ENCODE measurements around the gene ZNF414.
A peak's percentile ranks its signal among the peaks of the same experiment; 100 is the strongest.

The ZNF414 gene

GRCh38 chr19:8526345-8527091 is 12.6 kb upstream of the ZNF414 start:
- DNase-seq (ENCODE audit: low read depth, low spot score) = peak; percentile 51
- ChIA-PET CTCF (interaction anchor here (0.7 to 4.4 kb wide), 7 partner anchors 13 to 178 kb away, joined by 3 to 29 read pairs (median 5); partner anchors contain the start of genes MYO1F and ZNF414), POLR2A (interaction anchor here (0.6 to 2.0 kb wide), 7 partner anchors 9 to 645 kb away, joined by 3 to 22 read pairs (median 3); partner anchors contain the start of genes MARCHF2 and ZNF414)
- peak overlapping the region; percentile 95 for H3K4me3 ChIP-seq (ENCODE audit: low read depth, low read length)
- TF ChIP-seq CTCF (IDR thresholded peaks at IDR 0.05; ENCODE audit: insufficient read depth, low read length, missing control alignments) = no peak

GRCh38 chr19:8525401-8525684 is 11.4 kb upstream of the ZNF414 start:
- peak; percentile 42 for TF ChIP-seq CTCF (IDR thresholded peaks at IDR 0.05; ENCODE audit: insufficient read depth, low read length, missing control alignments)
- CTCF ChIA-PET = interaction anchor here (1.0 to 4.4 kb wide), 4 partner anchors 9 to 171 kb away, joined by 3 to 29 read pairs (median 6); partner anchors contain the start of gene MARCHF2
- POLR2A ChIA-PET = interaction anchor here (0.6 to 2.0 kb wide), 3 partner anchors 12 to 112 kb away, joined by 3 to 16 read pairs (median 5); partner anchors contain the start of genes MARCHF2 and ZNF414
- DNase-seq (ENCODE audit: low read depth, low spot score) = no peak
- peak overlapping the region; percentile 52 for H3K4me3 ChIP-seq (ENCODE audit: low read depth, low read length)

GRCh38 chr19:8519388-8519787 is 5.4 kb upstream of the ZNF414 start:
- POLR2A ChIA-PET = no interaction called here
- CTCF ChIA-PET = interaction anchor here (1.1 to 3.1 kb wide), 3 partner anchors 13 to 165 kb away, joined by 5 to 8 read pairs (median 5); no protein-coding TSS in a partner anchor

GRCh38 chr19:8518536-8518935 is 4.6 kb upstream of the ZNF414 start:
- TF ChIP-seq CTCF (IDR thresholded peaks at IDR 0.05; ENCODE audit: insufficient read depth, low read length, missing control alignments) = no peak
- ChIA-PET POLR2A (interaction anchor here (0.7 kb wide), 1 partner anchor 165 kb away, joined by 3 read pairs; no protein-coding TSS in a partner anchor), CTCF (interaction anchor here (1.1 to 3.1 kb wide), 4 partner anchors 12 to 164 kb away, joined by 4 to 8 read pairs (median 5); no protein-coding TSS in a partner anchor)
- no peak overlapping the region for H3K4me3 ChIP-seq (ENCODE audit: low read depth, low read length)
- no peak for DNase-seq (ENCODE audit: low read depth, low spot score)

More at GRCh38 chr19:8519388-8519787, 5.4 kb upstream of the ZNF414 start:
- no peak for DNase-seq (ENCODE audit: low read depth, low spot score)
- no peak for TF ChIP-seq CTCF (IDR thresholded peaks at IDR 0.05; ENCODE audit: insufficient read depth, low read length, missing control alignments)
- H3K4me3 ChIP-seq (ENCODE audit: low read depth, low read length) = no peak overlapping the region

DNA sequence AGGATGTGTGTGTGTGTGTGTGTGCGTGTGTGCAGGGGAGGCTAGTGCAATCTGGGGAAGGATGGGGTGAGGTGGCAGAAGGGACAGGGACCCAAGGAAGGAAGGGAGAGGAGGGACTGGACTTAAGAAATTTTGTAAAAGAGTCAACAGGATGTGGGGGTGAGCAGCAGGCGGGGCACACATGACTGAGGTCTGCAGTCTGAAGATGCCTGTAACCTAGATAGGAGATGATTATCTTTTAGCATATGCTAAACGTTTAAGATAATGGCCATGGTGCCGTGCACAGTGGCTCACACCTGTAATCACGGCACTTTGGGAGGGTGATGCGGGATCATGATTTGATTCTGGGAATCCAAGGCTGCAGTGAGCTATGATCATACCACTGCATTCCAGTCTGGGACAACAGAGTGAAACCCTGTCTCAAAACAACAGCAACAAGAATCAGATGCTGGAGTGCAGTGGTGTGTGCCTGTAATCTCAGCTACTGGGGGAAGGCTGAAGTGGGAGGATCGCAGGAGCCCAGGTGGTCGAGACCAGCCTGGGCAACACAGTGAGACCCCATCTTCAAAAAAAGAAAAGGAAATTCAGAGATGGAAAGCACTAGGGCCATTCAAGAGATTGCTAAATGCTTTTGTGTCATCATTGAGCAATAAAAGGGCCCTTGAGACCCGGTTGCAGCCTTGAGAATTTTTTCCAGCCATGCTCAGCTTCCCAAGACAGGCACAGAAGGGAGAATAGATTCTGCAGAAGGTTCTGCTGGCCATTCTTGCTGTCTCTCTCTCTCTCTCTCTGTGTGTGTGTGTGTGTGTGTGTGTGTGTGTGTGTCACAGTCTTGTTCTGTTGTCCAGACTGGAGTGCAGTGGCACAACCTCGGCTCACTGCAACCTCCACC is 3.8 kb upstream of the ZNF414 start:
- CTCF ChIA-PET = interaction anchor here (1.1 to 3.1 kb wide), 5 partner anchors 12 to 164 kb away, joined by 3 to 8 read pairs (median 5); no protein-coding TSS in a partner anchor

More for the DNA sequence above, 3.8 kb upstream of the ZNF414 start:
- TF ChIP-seq CTCF (IDR thresholded peaks at IDR 0.05; ENCODE audit: insufficient read depth, low read length, missing control alignments) = no peak
- no peak for DNase-seq (ENCODE audit: low read depth, low spot score)
- H3K4me3 ChIP-seq (ENCODE audit: low read depth, low read length) = no peak overlapping the region
- POLR2A ChIA-PET = interaction anchor here (0.7 to 1.0 kb wide), 2 partner anchors 8 to 164 kb away, joined by 3 to 5 read pairs; no protein-coding TSS in a partner anchor
